ENCODE measurements around the gene CNOT1. TPM values are rescaled to one million over a fixed set of nuclear protein-coding genes. Genes with fewer than 3 reads are reported as not detected.

CNOT1 gene
- total RNA-seq, 6 experiments from 2014 or later = 53.8 to 74.9 (median 65.5) TPM

GRCh38 chr16:58582133-58582532 is 47.5 kb downstream of the CNOT1 start:
- H3K27me3 ChIP-seq = no peaks in the 10 kb centered on the region
- peak; percentile 81 to 93 (median 90) for ATAC-seq
- peaks cover 0 to 22% (median 3%) of the 10 kb centered on the region in 4 donors for H3K4me1 ChIP-seq
- DNase-seq = peak in 2 of 3 donors; percentile 58 to 63
- peak overlapping the region in 2 of 3 donors; percentile 27 to 75 for H3K27ac ChIP-seq
- WGBS (ENCODE audit: insufficient coverage, low coverage, low lambda C conversion rate, missing lambda C conversion rate) = 47% methylated on average over 6 of the region's 6 CpGs
- no peaks in the 10 kb centered on the region for H3K9me3 ChIP-seq
- intact Hi-C loops (cut with DNase I) = no loop called here
- H3K4me3 ChIP-seq = no peak overlapping the region
- TF ChIP-seq, protein P1, sequence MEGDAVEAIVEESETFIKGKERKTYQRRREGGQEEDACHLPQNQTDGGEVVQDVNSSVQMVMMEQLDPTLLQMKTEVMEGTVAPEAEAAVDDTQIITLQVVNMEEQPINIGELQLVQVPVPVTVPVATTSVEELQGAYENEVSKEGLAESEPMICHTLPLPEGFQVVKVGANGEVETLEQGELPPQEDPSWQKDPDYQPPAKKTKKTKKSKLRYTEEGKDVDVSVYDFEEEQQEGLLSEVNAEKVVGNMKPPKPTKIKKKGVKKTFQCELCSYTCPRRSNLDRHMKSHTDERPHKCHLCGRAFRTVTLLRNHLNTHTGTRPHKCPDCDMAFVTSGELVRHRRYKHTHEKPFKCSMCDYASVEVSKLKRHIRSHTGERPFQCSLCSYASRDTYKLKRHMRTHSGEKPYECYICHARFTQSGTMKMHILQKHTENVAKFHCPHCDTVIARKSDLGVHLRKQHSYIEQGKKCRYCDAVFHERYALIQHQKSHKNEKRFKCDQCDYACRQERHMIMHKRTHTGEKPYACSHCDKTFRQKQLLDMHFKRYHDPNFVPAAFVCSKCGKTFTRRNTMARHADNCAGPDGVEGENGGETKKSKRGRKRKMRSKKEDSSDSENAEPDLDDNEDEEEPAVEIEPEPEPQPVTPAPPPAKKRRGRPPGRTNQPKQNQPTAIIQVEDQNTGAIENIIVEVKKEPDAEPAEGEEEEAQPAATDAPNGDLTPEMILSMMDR (IDR thresholded peaks at IDR 0.05) = no peak
- no peak for TF ChIP-seq POLR2A (IDR thresholded peaks at IDR 0.05)
- peaks cover 9 to 82% (median 44%) of the 10 kb centered on the region in 4 donors for H3K36me3 ChIP-seq

GRCh38 chr16:58579587-58579986 is 50.0 kb downstream of the CNOT1 start:
- no peak for ATAC-seq

DNA sequence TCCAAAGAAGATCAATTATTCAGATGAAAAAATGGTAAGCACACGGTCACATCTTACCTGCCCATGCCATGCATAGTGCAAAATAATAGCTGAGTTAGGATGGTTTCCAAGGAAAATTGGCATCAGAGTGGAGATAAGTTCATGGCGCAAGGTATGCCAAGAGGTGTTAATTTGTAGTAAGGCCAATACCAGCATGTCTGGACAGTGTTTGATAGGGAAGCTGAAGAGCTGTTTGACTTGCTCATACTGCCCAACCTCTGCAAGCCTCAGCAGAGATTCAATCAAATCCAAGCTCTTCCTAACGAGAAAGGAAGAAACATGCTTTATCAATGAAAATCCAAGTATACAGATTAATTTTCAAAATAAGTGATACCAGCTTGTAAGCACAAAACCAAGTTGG is 51.0 kb downstream of the CNOT1 start:
- Histone ChIP-seq H3K27ac (no peak overlapping the region), H3K27me3 (no peaks in the 10 kb centered on the region), H3K9me3 (no peaks in the 10 kb centered on the region), H3K4me1 (peaks cover 0 to 18% (median 3%) of the 10 kb centered on the region in 4 donors), H3K36me3 (peaks cover 25 to 91% (median 58%) of the 10 kb centered on the region in 4 donors), H3K4me3 (no peak overlapping the region)
- 83% methylated on average over 3 of the region's 3 CpGs for WGBS (ENCODE audit: insufficient coverage, low coverage, low lambda C conversion rate, missing lambda C conversion rate)
- DNase-seq = no peak
- no peak for TF ChIP-seq POLR2A (IDR thresholded peaks at IDR 0.05)
- TF ChIP-seq, protein P1 (IDR thresholded peaks at IDR 0.05) = no peak
- intact Hi-C loops (cut with DNase I) = loop anchor here in 1 of 2 donors (10.0 kb wide), 1 partner anchor 54 kb away; no protein-coding TSS in a partner anchor
- ATAC-seq = no peak

More at GRCh38 chr16:58579587-58579986, 50.0 kb downstream of the CNOT1 start:
- no peaks in the 10 kb centered on the region for H3K27me3 ChIP-seq
- intact Hi-C loops (cut with DNase I) = loop anchor here in 1 of 2 donors (10.0 kb wide), 1 partner anchor 55 kb away; no protein-coding TSS in a partner anchor
- 98% methylated on average over 8 of the region's 8 CpGs for WGBS (ENCODE audit: insufficient coverage, low coverage, low lambda C conversion rate, missing lambda C conversion rate)
- no peak for TF ChIP-seq POLR2A (IDR thresholded peaks at IDR 0.05)
- TF ChIP-seq, protein P1 (IDR thresholded peaks at IDR 0.05) = no peak
- H3K9me3 ChIP-seq = no peaks in the 10 kb centered on the region
- no peak overlapping the region for H3K4me3 ChIP-seq
- peaks cover 0 to 22% (median 3%) of the 10 kb centered on the region in 4 donors for H3K4me1 ChIP-seq
- peaks cover 23 to 86% (median 55%) of the 10 kb centered on the region in 4 donors for H3K36me3 ChIP-seq
- DNase-seq = no peak
- no peak overlapping the region for H3K27ac ChIP-seq

GRCh38 chr16:58577141-58577540 is 52.5 kb downstream of the CNOT1 start:
- no peak for TF ChIP-seq POLR2A (IDR thresholded peaks at IDR 0.05)
- TF ChIP-seq, protein P1 (IDR thresholded peaks at IDR 0.05) = no peak
- Histone ChIP-seq H3K4me3 (no peak overlapping the region), H3K27ac (no peak overlapping the region), H3K9me3 (no peaks in the 10 kb centered on the region), H3K27me3 (no peaks in the 10 kb centered on the region), H3K36me3 (peaks cover 25 to 100% (median 61%) of the 10 kb centered on the region in 4 donors), H3K4me1 (peaks cover 0 to 3% (median 0%) of the 10 kb centered on the region in 4 donors)
- intact Hi-C loops (cut with DNase I) = loop anchor here in 1 of 2 donors (10.0 kb wide), 1 partner anchor 52 kb away; no protein-coding TSS in a partner anchor
- DNase-seq = no peak
- 82% methylated on average over 1 of the region's 1 CpG for WGBS (ENCODE audit: insufficient coverage, low coverage, low lambda C conversion rate, missing lambda C conversion rate)
- ATAC-seq = no peak

All from right lobe of liver (tissue), 6 donors.